Dendritic cell treated with granulocyte-macrophage colony-stimulating factor and Interleukin-4, amounts not matched to agents 40 ng/mL and 50 ng/mL, for 4 days (primary cell): ENCODE data around the gene C5orf46.

Experiments used
- H3K27ac Mint-ChIP-seq: one replicate; pipeline ENCODE4 v1.8.0; 2022; ENCODE audit warnings: mild to moderate bottlenecking, mixed read lengths
- H3K27me3 Mint-ChIP-seq: one replicate; pipeline ENCODE4 v1.8.0; 2022; ENCODE audit warnings: mild to moderate bottlenecking, mixed read lengths
- H3K36me3 Mint-ChIP-seq: one replicate; pipeline ENCODE4 v1.8.0; 2022; ENCODE audit warnings: low read depth, mixed read lengths
- H3K4me1 Mint-ChIP-seq: one replicate; pipeline ENCODE4 v1.8.0; 2022; ENCODE audit warnings: low read depth, mixed read lengths
- H3K4me3 Mint-ChIP-seq: one replicate; pipeline ENCODE4 v1.8.0; 2022; ENCODE audit warnings: mild to moderate bottlenecking, moderate library complexity, mixed read lengths
- H3K9me3 Mint-ChIP-seq: one replicate; pipeline ENCODE4 v1.8.0; 2022; ENCODE audit warnings: mixed read lengths
- intact Hi-C: fragments of 100-400 bp; cut with micrococcal nuclease; formaldehyde crosslinking; loops from one replicate; pipeline ENCODE4 v1.15.0; 2022

C5orf46 gene

DNA sequence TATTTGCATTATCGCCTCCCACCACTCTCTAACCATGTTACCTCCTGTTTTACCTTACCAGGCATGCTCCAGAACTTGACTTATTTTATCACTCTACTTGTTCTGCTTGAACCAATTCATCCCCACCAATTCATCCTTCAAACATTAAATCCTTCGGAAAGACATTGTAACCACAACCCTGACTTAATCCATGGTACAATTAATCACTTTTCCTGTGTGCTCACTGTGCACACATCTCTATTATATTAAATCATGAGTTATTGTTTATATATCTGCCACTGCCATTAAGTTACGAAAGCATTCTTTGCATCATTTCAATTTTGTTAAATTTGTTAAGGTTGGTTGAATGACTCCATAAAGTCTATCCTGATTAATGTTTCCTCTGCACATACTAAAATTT lies 7.4 kb upstream of the C5orf46 start:
- intact Hi-C loops = no loop called here
- Mint-ChIP-seq H3K4me1 (peaks cover 6% of the 10 kb centered on the region), H3K27ac (no peak overlapping the region), H3K4me3 (no peak overlapping the region), H3K36me3 (no peaks in the 10 kb centered on the region), H3K9me3 (no peaks in the 10 kb centered on the region), H3K27me3 (peaks cover 19% of the 10 kb centered on the region)

DNA sequence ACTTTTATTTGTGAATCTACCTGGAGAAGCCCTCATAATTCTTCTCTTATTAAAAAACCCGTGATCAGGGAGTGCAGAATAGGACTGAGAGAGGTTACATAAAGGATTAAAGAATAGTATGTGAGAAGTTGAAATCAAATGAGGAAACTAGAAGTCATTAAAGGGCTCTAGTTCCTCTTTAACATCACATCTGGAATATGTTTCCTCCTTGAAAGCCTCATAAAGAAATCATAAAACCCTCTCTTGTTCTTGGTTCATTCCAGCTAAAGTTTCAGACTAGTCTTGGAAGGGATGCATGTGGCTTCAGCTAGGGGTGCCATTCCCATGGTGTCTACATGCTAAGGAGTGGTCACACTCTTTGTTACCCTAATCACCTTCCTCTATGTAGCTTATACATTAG lies 5.7 kb upstream of the C5orf46 start:
- H3K4me3 Mint-ChIP-seq = no peak overlapping the region
- H3K27ac Mint-ChIP-seq = no peak overlapping the region
- H3K9me3 Mint-ChIP-seq = no peaks in the 10 kb centered on the region
- H3K27me3 Mint-ChIP-seq = peaks cover 19% of the 10 kb centered on the region
- peaks cover 6% of the 10 kb centered on the region for H3K4me1 Mint-ChIP-seq
- H3K36me3 Mint-ChIP-seq = no peaks in the 10 kb centered on the region
- intact Hi-C loops = no loop called here

- no peak overlapping the region for H3K27ac Mint-ChIP-seq
- peaks cover 6% of the 10 kb centered on the region for H3K4me1 Mint-ChIP-seq
- intact Hi-C loops = no loop called here
- H3K9me3 Mint-ChIP-seq = no peaks in the 10 kb centered on the region
- H3K27me3 Mint-ChIP-seq = peaks cover 19% of the 10 kb centered on the region
- no peaks in the 10 kb centered on the region for H3K36me3 Mint-ChIP-seq
- no peak overlapping the region for H3K4me3 Mint-ChIP-seq
Observed at GRCh38 chr5:147911427-147911826, 5.1 kb upstream of the C5orf46 start.

GRCh38 chr5:147904110-147904509 lies 2.2 kb downstream of the C5orf46 start:
- H3K4me1 Mint-ChIP-seq = no peaks in the 10 kb centered on the region
- no peaks in the 10 kb centered on the region for H3K36me3 Mint-ChIP-seq
- intact Hi-C loops = no loop called here
- H3K4me3 Mint-ChIP-seq = no peak overlapping the region
- no peaks in the 10 kb centered on the region for H3K9me3 Mint-ChIP-seq
- no peaks in the 10 kb centered on the region for H3K27me3 Mint-ChIP-seq
- no peak overlapping the region for H3K27ac Mint-ChIP-seq

GRCh38 chr5:147902609-147903115 lies 3.7 kb downstream of the C5orf46 start:
- Mint-ChIP-seq H3K4me3 (no peak overlapping the region), H3K27me3 (no peaks in the 10 kb centered on the region), H3K4me1 (no peaks in the 10 kb centered on the region), H3K9me3 (no peaks in the 10 kb centered on the region), H3K27ac (no peak overlapping the region), H3K36me3 (no peaks in the 10 kb centered on the region)
- intact Hi-C loops = no loop called here

DNA sequence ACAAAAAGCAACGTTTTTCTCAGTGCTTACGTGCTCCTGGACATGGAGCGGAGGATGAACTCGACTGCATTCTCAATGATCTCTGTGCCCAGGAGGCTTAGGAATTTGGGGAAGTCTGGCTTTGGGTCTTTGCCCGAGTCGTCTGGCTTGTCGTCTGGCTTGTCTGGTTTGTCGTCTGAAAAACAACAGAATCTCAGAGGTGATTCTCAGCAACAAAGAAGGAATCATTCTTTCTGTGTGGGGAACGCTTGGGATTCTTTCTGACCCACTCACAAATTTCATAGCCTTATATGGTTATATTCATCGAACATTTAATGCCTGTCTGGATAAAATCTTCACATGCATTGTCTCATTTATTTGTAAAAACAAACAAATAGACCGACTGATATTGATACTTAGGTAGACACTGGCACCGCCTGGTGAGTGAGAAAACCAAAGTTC lies 4.7 kb downstream of the C5orf46 start:
- H3K27ac Mint-ChIP-seq = no peak overlapping the region
- no peaks in the 10 kb centered on the region for H3K4me1 Mint-ChIP-seq
- H3K4me3 Mint-ChIP-seq = no peak overlapping the region
- intact Hi-C loops = no loop called here
- no peaks in the 10 kb centered on the region for H3K36me3 Mint-ChIP-seq
- no peaks in the 10 kb centered on the region for H3K9me3 Mint-ChIP-seq
- H3K27me3 Mint-ChIP-seq = no peaks in the 10 kb centered on the region

GRCh38 chr5:147898875-147899401 lies 7.4 kb downstream of the C5orf46 start:
- Mint-ChIP-seq H3K9me3 (no peaks in the 10 kb centered on the region), H3K36me3 (no peaks in the 10 kb centered on the region), H3K4me1 (no peaks in the 10 kb centered on the region), H3K4me3 (no peak overlapping the region), H3K27me3 (no peaks in the 10 kb centered on the region), H3K27ac (no peak overlapping the region)
- intact Hi-C loops = no loop called here

GRCh38 chr5:147895864-147896263 lies 10.5 kb downstream of the C5orf46 start:
- no peak overlapping the region for H3K4me3 Mint-ChIP-seq
- no peaks in the 10 kb centered on the region for H3K36me3 Mint-ChIP-seq
- no peaks in the 10 kb centered on the region for H3K4me1 Mint-ChIP-seq
- H3K27me3 Mint-ChIP-seq = no peaks in the 10 kb centered on the region
- intact Hi-C loops = no loop called here
- no peak overlapping the region for H3K27ac Mint-ChIP-seq
- H3K9me3 Mint-ChIP-seq = no peaks in the 10 kb centered on the region

GRCh38 chr5:147893820-147894219 lies 12.5 kb downstream of the C5orf46 start:
- H3K4me3 Mint-ChIP-seq = no peak overlapping the region
- no peaks in the 10 kb centered on the region for H3K4me1 Mint-ChIP-seq
- intact Hi-C loops = no loop called here
- H3K27ac Mint-ChIP-seq = no peak overlapping the region
- no peaks in the 10 kb centered on the region for H3K27me3 Mint-ChIP-seq
- H3K36me3 Mint-ChIP-seq = no peaks in the 10 kb centered on the region
- no peaks in the 10 kb centered on the region for H3K9me3 Mint-ChIP-seq

GRCh38 chr5:147892696-147893296 lies 13.5 kb downstream of the C5orf46 start:
- H3K27me3 Mint-ChIP-seq = no peaks in the 10 kb centered on the region
- no peak overlapping the region for H3K27ac Mint-ChIP-seq
- intact Hi-C loops = no loop called here
- no peak overlapping the region for H3K4me3 Mint-ChIP-seq
- H3K4me1 Mint-ChIP-seq = peaks cover 4% of the 10 kb centered on the region
- H3K9me3 Mint-ChIP-seq = no peaks in the 10 kb centered on the region
- no peaks in the 10 kb centered on the region for H3K36me3 Mint-ChIP-seq

DNA sequence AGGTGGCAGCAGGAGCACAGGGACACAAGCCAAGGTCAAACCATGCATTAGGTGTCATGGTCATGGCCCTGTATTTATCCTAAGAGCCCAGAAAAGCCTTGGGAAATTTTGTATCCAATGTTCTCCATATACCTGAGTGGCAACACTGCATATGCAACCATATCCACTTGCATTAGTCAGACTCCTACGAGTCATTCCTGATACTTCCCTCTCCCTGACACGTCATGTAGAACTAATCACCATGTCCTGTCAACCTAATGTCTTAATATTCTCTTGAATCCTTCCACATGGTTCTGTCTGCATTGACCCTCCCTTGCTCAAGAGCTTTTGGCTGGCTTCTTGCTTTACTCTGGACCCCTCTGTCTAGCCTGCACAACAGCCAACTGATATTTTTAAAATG lies 18.4 kb downstream of the C5orf46 start:
- Mint-ChIP-seq H3K4me1 (peaks cover 4% of the 10 kb centered on the region), H3K36me3 (no peaks in the 10 kb centered on the region), H3K4me3 (no peak overlapping the region), H3K27me3 (peaks cover 2% of the 10 kb centered on the region), H3K9me3 (no peaks in the 10 kb centered on the region), H3K27ac (no peak overlapping the region)
- intact Hi-C loops = loop anchor here (1.0 kb wide), 1 partner anchor 47 kb away; no protein-coding TSS in a partner anchor

GRCh38 chr5:147887026-147887627 lies 19.2 kb downstream of the C5orf46 start:
- Mint-ChIP-seq H3K27me3 (peaks cover 2% of the 10 kb centered on the region), H3K27ac (no peak overlapping the region), H3K9me3 (no peaks in the 10 kb centered on the region), H3K4me1 (peaks cover 4% of the 10 kb centered on the region), H3K36me3 (no peaks in the 10 kb centered on the region), H3K4me3 (no peak overlapping the region)
- intact Hi-C loops = loop anchor here (1.0 kb wide), 1 partner anchor 48 kb away; no protein-coding TSS in a partner anchor

GRCh38 chr5:147882586-147883313 lies 23.6 kb downstream of the C5orf46 start:
- intact Hi-C loops = no loop called here
- peaks cover 2% of the 10 kb centered on the region for H3K27me3 Mint-ChIP-seq
- no peak overlapping the region for H3K27ac Mint-ChIP-seq
- H3K4me1 Mint-ChIP-seq = no peaks in the 10 kb centered on the region
- no peaks in the 10 kb centered on the region for H3K36me3 Mint-ChIP-seq
- no peaks in the 10 kb centered on the region for H3K9me3 Mint-ChIP-seq
- H3K4me3 Mint-ChIP-seq = no peak overlapping the region

DNA sequence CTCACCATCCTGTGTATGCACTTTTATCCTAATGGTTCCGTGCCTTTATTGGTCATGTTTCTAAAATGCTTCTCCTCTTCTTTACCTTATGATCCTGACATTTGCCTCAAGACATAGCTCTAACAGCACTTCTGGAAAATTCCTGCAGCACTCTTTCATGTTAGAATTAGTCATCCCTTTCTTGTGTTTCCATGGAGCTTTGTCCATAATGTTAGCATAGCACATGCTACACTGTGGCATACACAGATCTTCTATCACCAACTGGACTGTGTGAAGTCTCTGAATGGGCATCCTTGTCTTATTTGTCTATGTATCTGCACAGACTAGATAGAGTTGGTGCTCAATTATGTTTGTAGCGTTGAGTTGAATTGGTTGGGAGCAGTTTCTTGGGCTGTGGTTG lies 25.9 kb downstream of the C5orf46 start:
- Mint-ChIP-seq H3K36me3 (no peaks in the 10 kb centered on the region), H3K4me1 (no peaks in the 10 kb centered on the region), H3K4me3 (no peak overlapping the region), H3K27me3 (peaks cover 2% of the 10 kb centered on the region), H3K9me3 (no peaks in the 10 kb centered on the region), H3K27ac (no peak overlapping the region)
- intact Hi-C loops = no loop called here
